ENCODE measurements around the gene ATP6V0D1. TPM values are rescaled to one million over a fixed set of nuclear protein-coding genes. Genes with fewer than 3 reads are reported as not detected.

ATP6V0D1 gene
- total and polyA plus RNA-seq, 2 of the 4 experiments (the other 2 are of a cell fraction): 112 to 124 TPM

DNA sequence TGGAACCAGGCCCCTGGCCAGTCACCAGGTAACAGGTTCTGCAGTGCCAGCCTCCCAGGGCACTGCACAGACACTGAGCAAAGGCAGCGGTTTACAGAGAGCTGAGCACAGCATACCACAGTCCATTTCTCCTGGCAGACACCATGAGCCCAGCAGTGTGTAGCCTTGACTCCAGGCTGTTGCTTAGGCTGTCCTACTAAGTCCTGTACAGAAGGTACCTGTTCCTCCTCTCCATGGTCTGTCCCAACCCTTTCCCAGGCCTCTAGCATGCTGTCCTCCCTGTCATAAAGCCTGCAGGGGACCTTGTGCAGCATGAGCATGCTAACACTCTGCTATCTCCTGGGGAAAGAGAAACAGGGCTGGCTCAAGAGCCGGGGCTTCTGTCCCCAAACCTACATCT, 20.0 kb downstream of the ATP6V0D1 start:
- no peak overlapping the region for H3K9ac ChIP-seq (ENCODE audit: low read depth, low read length)
- H2AFZ ChIP-seq (replicated peaks; ENCODE audit: low read length, poor library complexity): no peak overlapping the region
- H3K79me1 ChIP-seq (ENCODE audit: low read depth in 1 of 2, low read length in 2 of 2): peaks cover 23 to 96% of the 10 kb centered on the region in 2 experiments
- H2BK15ac ChIP-seq (ENCODE audit: low read depth, low read length): no peak overlapping the region
- in situ Hi-C loops (cut with MboI; ENCODE audit: low sequenced_read_pairs) (no loop called here), dilution Hi-C loops (cut with HindIII; ENCODE audit: low sequenced_read_pairs, unreplicated experiment) (no loop called here), intact Hi-C loops (cut with micrococcal nuclease) (no loop called here)
- H4K5ac ChIP-seq (ENCODE audit: low read depth, low read length): no peak overlapping the region
- no CpG with 5 or more reads among the region's 2 CpGs for WGBS, 2 experiments (ENCODE audit: extremely low coverage in 2 of 2, insufficient read length in 1 of 2)
- H2AK5ac ChIP-seq (ENCODE audit: low read depth, low read length): no peak overlapping the region
- no TSS peak for BruUV-seq (replicated peaks)
- H3K4me3 ChIP-seq (ENCODE audit: insufficient read depth, low read depth, low read length): no peak overlapping the region
- H3K9me3 ChIP-seq (ENCODE audit: control insufficient read depth, insufficient read depth, low read length): no peaks in the 10 kb centered on the region
- no peak overlapping the region for H3K27ac ChIP-seq (ENCODE audit: insufficient read depth, low read length)
- TF ChIP-seq MAZ (IDR thresholded peaks at IDR 0.05; ENCODE audit: borderline replicate concordance, low read depth, low read length): no peak
- no peak for TF ChIP-seq CEBPB (IDR thresholded peaks at IDR 0.05; ENCODE audit: low read depth, low read length)
- TF ChIP-seq RCOR1 (IDR thresholded peaks at IDR 0.05; ENCODE audit: insufficient replicate concordance, low read length): no peak
- no peak for TF ChIP-seq MXI1 (IDR thresholded peaks at IDR 0.05; ENCODE audit: borderline replicate concordance, low read depth, low read length)
- no peak for TF ChIP-seq NFE2L2 (IDR thresholded peaks at IDR 0.05; ENCODE audit: low read depth, low read length)
- TF ChIP-seq RAD21 (IDR thresholded peaks at IDR 0.05; ENCODE audit: low read length): no peak
- TF ChIP-seq, protein P1, sequence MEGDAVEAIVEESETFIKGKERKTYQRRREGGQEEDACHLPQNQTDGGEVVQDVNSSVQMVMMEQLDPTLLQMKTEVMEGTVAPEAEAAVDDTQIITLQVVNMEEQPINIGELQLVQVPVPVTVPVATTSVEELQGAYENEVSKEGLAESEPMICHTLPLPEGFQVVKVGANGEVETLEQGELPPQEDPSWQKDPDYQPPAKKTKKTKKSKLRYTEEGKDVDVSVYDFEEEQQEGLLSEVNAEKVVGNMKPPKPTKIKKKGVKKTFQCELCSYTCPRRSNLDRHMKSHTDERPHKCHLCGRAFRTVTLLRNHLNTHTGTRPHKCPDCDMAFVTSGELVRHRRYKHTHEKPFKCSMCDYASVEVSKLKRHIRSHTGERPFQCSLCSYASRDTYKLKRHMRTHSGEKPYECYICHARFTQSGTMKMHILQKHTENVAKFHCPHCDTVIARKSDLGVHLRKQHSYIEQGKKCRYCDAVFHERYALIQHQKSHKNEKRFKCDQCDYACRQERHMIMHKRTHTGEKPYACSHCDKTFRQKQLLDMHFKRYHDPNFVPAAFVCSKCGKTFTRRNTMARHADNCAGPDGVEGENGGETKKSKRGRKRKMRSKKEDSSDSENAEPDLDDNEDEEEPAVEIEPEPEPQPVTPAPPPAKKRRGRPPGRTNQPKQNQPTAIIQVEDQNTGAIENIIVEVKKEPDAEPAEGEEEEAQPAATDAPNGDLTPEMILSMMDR (conservative IDR thresholded peaks at IDR 0.05; ENCODE audit: low read depth, low read length): no peak
- TF ChIP-seq, protein P2, sequence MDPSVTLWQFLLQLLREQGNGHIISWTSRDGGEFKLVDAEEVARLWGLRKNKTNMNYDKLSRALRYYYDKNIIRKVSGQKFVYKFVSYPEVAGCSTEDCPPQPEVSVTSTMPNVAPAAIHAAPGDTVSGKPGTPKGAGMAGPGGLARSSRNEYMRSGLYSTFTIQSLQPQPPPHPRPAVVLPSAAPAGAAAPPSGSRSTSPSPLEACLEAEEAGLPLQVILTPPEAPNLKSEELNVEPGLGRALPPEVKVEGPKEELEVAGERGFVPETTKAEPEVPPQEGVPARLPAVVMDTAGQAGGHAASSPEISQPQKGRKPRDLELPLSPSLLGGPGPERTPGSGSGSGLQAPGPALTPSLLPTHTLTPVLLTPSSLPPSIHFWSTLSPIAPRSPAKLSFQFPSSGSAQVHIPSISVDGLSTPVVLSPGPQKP (IDR thresholded peaks at IDR 0.05; ENCODE audit: borderline replicate concordance, low read depth, low read length): no peak
- TF ChIP-seq, protein P3, sequence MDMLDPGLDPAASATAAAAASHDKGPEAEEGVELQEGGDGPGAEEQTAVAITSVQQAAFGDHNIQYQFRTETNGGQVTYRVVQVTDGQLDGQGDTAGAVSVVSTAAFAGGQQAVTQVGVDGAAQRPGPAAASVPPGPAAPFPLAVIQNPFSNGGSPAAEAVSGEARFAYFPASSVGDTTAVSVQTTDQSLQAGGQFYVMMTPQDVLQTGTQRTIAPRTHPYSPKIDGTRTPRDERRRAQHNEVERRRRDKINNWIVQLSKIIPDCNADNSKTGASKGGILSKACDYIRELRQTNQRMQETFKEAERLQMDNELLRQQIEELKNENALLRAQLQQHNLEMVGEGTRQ (IDR thresholded peaks at IDR 0.05; ENCODE audit: low read depth, low read length): no peak
- ATAC-seq (ENCODE audit: low read depth) (no peak), DNase-seq (no peak)
- H3K23ac ChIP-seq (ENCODE audit: low read depth, low read length): no peak overlapping the region
- no peak overlapping the region for H2BK120ac ChIP-seq (ENCODE audit: low read depth, low read length)
- peaks cover 6% of the 10 kb centered on the region for H3K36me3 ChIP-seq (ENCODE audit: control insufficient read depth, insufficient read depth, low read length)
- H2BK20ac ChIP-seq (ENCODE audit: low read depth, low read length): no peak overlapping the region
- CTCF ChIA-PET: no interaction called here
- H3K4ac ChIP-seq (ENCODE audit: low read depth, low read length): no peak overlapping the region
- POLR2A ChIA-PET (ENCODE audit: unreplicated experiment): no interaction called here
- H2BK5ac ChIP-seq (ENCODE audit: low read depth, low read length, poor library complexity, severe bottlenecking): no peak overlapping the region
- H3K56ac ChIP-seq (ENCODE audit: extremely low read depth, insufficient read depth, low read length): no peak overlapping the region
- peaks cover 96% of the 10 kb centered on the region for H4K20me1 ChIP-seq (ENCODE audit: insufficient read depth, low read length)
- no peak overlapping the region for H4K8ac ChIP-seq (ENCODE audit: low read depth in 2 of 2, low read length in 2 of 2)
- H3K18ac ChIP-seq (ENCODE audit: low read depth, low read length): no peak overlapping the region
- H3K4me1 ChIP-seq (ENCODE audit: control insufficient read depth, insufficient read depth, low read length): peaks cover 31% of the 10 kb centered on the region
- peaks cover 15% of the 10 kb centered on the region for H3K9me1 ChIP-seq (ENCODE audit: insufficient read depth, low read length)
- no peak overlapping the region for H3K4me2 ChIP-seq (ENCODE audit: low read depth, low read length)
- no peaks in the 10 kb centered on the region for H3K27me3 ChIP-seq (ENCODE audit: control insufficient read depth, insufficient read depth, low read length)
- H3K14ac ChIP-seq (replicated peaks; ENCODE audit: low read depth, low read length): no peak overlapping the region
- H4K91ac ChIP-seq (ENCODE audit: insufficient read depth, low read depth, low read length): no peak overlapping the region
- H2AK9ac ChIP-seq (replicated peaks; ENCODE audit: low read depth, low read length, poor library complexity): no peak overlapping the region
